PFSK-1 (cell line): Measurements from ENCODE around the gene MAGI1.

ENCODE experiments used
- POLR2AphosphoS5 ChIP-seq: IDR thresholded peaks from 2 replicates; pipeline ENCODE4 v1.6.1; 2012; ENCODE audit warnings: low read depth, mild to moderate bottlenecking, control low read depth, low read length, moderate library complexity
- TAF1 ChIP-seq: IDR thresholded peaks from 2 replicates; pipeline ENCODE4 v1.6.1; 2012; ENCODE audit warnings: low read length, control low read depth, borderline replicate concordance; ENCODE audit not compliant: insufficient read depth
- TF ChIP-seq, protein P1 (sequence below), 2 experiments: IDR thresholded peaks; 2 replicates each; pipeline versions ENCODE4 v1.6.1 to v1.8.0; 2011 to 2012; ENCODE audit warnings: low read depth in 2 of 2, low read length in 2 of 2, control low read depth in 1 of 2, inconsistent platforms in 1 of 2, mild to moderate bottlenecking in 1 of 2, moderate library complexity in 1 of 2; ENCODE audit not compliant: insufficient read depth in 1 of 2

DNA sequence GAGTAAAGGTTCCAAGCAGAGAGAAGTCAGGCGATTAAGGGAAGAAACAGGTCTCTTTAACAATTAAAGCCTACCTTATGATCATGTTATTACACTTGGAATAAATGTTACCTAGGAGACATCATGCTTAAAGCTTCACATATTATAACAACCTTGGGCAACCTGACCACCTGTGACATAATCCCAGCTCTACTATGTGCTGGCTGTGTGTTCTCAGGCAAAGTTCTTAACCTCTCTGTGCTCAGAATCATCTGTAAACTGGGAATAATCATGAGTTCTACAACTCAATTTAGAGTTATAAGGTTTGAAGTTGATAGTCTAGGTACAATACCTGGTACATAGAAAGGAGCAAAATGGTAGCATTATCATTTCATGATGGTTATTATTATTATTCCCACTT is 159.3 kb downstream of the MAGI1 start:
- TF ChIP-seq, protein P1, sequence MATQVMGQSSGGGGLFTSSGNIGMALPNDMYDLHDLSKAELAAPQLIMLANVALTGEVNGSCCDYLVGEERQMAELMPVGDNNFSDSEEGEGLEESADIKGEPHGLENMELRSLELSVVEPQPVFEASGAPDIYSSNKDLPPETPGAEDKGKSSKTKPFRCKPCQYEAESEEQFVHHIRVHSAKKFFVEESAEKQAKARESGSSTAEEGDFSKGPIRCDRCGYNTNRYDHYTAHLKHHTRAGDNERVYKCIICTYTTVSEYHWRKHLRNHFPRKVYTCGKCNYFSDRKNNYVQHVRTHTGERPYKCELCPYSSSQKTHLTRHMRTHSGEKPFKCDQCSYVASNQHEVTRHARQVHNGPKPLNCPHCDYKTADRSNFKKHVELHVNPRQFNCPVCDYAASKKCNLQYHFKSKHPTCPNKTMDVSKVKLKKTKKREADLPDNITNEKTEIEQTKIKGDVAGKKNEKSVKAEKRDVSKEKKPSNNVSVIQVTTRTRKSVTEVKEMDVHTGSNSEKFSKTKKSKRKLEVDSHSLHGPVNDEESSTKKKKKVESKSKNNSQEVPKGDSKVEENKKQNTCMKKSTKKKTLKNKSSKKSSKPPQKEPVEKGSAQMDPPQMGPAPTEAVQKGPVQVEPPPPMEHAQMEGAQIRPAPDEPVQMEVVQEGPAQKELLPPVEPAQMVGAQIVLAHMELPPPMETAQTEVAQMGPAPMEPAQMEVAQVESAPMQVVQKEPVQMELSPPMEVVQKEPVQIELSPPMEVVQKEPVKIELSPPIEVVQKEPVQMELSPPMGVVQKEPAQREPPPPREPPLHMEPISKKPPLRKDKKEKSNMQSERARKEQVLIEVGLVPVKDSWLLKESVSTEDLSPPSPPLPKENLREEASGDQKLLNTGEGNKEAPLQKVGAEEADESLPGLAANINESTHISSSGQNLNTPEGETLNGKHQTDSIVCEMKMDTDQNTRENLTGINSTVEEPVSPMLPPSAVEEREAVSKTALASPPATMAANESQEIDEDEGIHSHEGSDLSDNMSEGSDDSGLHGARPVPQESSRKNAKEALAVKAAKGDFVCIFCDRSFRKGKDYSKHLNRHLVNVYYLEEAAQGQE (IDR thresholded peaks at IDR 0.05; ENCODE audit: insufficient read depth in 1 of 2, low read depth in 2 of 2, low read length in 2 of 2) = no peak
- no peak for TF ChIP-seq POLR2AphosphoS5
- no peak for TF ChIP-seq TAF1
